ENCODE data around the gene PTPN20. TPM values are rescaled to one million over a fixed set of nuclear protein-coding genes. Genes with fewer than 3 reads are reported as not detected.
"Not testable (repeated sequence)": the region's sequence is repeated elsewhere in the genome, so short reads cannot be mapped to it uniquely, and the experiment has no call there.

Gene PTPN20
- total RNA-seq: 10 to 100 TPM in 1 of 6 donors, 1 to 10 TPM in 5; 1.8 to 19.0 (median 3.4) TPM

- 23 to 30% methylated on average over 13 to 23 of the region's 50 CpGs for WGBS, 2 donors
- H3K36me3 ChIP-seq, H3K9me3 ChIP-seq, H3K4me1 ChIP-seq, H3K27me3 ChIP-seq, H3K4me3 ChIP-seq, H3K27ac ChIP-seq: not testable (repeated sequence)
- DNase-seq (peak; percentile 39 to 90), ATAC-seq (ENCODE audit: low FRiP score in 2 of 2) (peak; percentile 59 to 76)
Observed at GRCh38 chr10:46911144-46911876, at the start of gene PTPN20. TSS of gene PTPN20 (plus strand) at chr10:46911428. CDS start at chr10:46932500, 21,072 bp downstream.

- H3K36me3 ChIP-seq; H3K27ac ChIP-seq; H3K4me1 ChIP-seq; H3K9me3 ChIP-seq; ATAC-seq (ENCODE audit: low FRiP score in 2 of 2); H3K27me3 ChIP-seq; H3K4me3 ChIP-seq; DNase-seq: not testable (repeated sequence)
Observed at GRCh38 chr10:46869716-46870115, 41.5 kb upstream of the PTPN20 start.

GRCh38 chr10:46871583-46871982, 39.6 kb upstream of the PTPN20 start:
- not testable (repeated sequence) for H3K27ac ChIP-seq, H3K9me3 ChIP-seq, H3K4me1 ChIP-seq, H3K36me3 ChIP-seq, H3K4me3 ChIP-seq, H3K27me3 ChIP-seq
- DNase-seq (peak in 1 of 2 donors; percentile 15), ATAC-seq (ENCODE audit: low FRiP score in 2 of 2) (peak; percentile 31 to 67)
- 84 to 90% methylated on average over 3 to 4 of the region's 4 CpGs for WGBS, 2 donors

GRCh38 chr10:46875304-46875703, 35.9 kb upstream of the PTPN20 start:
- DNase-seq; H3K4me3 ChIP-seq; H3K27ac ChIP-seq; H3K36me3 ChIP-seq; ATAC-seq (ENCODE audit: low FRiP score in 2 of 2); H3K27me3 ChIP-seq; H3K4me1 ChIP-seq; H3K9me3 ChIP-seq: not testable (repeated sequence)
- WGBS, 2 donors: 83 to 86% methylated on average over 1 to 3 of the region's 6 CpGs

GRCh38 chr10:46876773-46877172, 34.5 kb upstream of the PTPN20 start:
- peak; percentile 34 to 58 for ATAC-seq (ENCODE audit: low FRiP score in 2 of 2)
- not testable (repeated sequence) for H3K36me3 ChIP-seq
- 90 to 97% methylated on average over 4 of the region's 5 CpGs for WGBS, 2 donors

GRCh38 chr10:46878761-46879160, 32.5 kb upstream of the PTPN20 start:
- H3K9me3 ChIP-seq; H3K27me3 ChIP-seq; DNase-seq; H3K4me3 ChIP-seq; ATAC-seq (ENCODE audit: low FRiP score in 2 of 2); H3K36me3 ChIP-seq; H3K4me1 ChIP-seq; H3K27ac ChIP-seq: not testable (repeated sequence)
- 62 to 69% methylated on average over 7 of the region's 7 CpGs for WGBS, 2 donors

More at GRCh38 chr10:46876773-46877172, 34.5 kb upstream of the PTPN20 start:
- not testable (repeated sequence) for H3K27me3 ChIP-seq, H3K4me1 ChIP-seq, H3K9me3 ChIP-seq, H3K27ac ChIP-seq, DNase-seq, H3K4me3 ChIP-seq

GRCh38 chr10:46890813-46891611, 20.2 kb upstream of the PTPN20 start:
- not testable (repeated sequence) for DNase-seq; ATAC-seq (ENCODE audit: low FRiP score in 2 of 2); H3K27me3 ChIP-seq; H3K4me1 ChIP-seq; H3K27ac ChIP-seq; H3K4me3 ChIP-seq; H3K9me3 ChIP-seq; H3K36me3 ChIP-seq
- WGBS, 2 donors: 65 to 82% methylated on average over 5 to 6 of the region's 11 CpGs

- WGBS, 2 donors: 56 to 57% methylated on average over 7 of the region's 7 CpGs
- H3K27me3 ChIP-seq, H3K4me3 ChIP-seq, H3K9me3 ChIP-seq, H3K4me1 ChIP-seq, H3K36me3 ChIP-seq, DNase-seq, H3K27ac ChIP-seq: not testable (repeated sequence)
- peak in 1 of 2 donors; percentile 8 for ATAC-seq (ENCODE audit: low FRiP score in 2 of 2)
Observed at GRCh38 chr10:46896762-46897692, 14.2 kb upstream of the PTPN20 start.

GRCh38 chr10:46901247-46901646, 10.0 kb upstream of the PTPN20 start:
- 33 to 83% methylated on average over 2 of the region's 2 CpGs for WGBS, 2 donors
- H3K4me1 ChIP-seq; H3K36me3 ChIP-seq; H3K27ac ChIP-seq; H3K27me3 ChIP-seq; H3K4me3 ChIP-seq; DNase-seq; ATAC-seq (ENCODE audit: low FRiP score in 2 of 2); H3K9me3 ChIP-seq: not testable (repeated sequence)

GRCh38 chr10:46903874-46904273, 7.4 kb upstream of the PTPN20 start:
- not testable (repeated sequence) for H3K4me1 ChIP-seq; H3K27me3 ChIP-seq; H3K4me3 ChIP-seq; H3K36me3 ChIP-seq; H3K27ac ChIP-seq; DNase-seq; ATAC-seq (ENCODE audit: low FRiP score in 2 of 2); H3K9me3 ChIP-seq
- WGBS, 2 donors: no CpG with 5 or more reads among the region's 5 CpGs

GRCh38 chr10:46906359-46906758, 4.9 kb upstream of the PTPN20 start:
- not testable (repeated sequence) for H3K27me3 ChIP-seq; ATAC-seq (ENCODE audit: low FRiP score in 2 of 2); H3K36me3 ChIP-seq; DNase-seq; H3K4me3 ChIP-seq; H3K27ac ChIP-seq; H3K4me1 ChIP-seq; H3K9me3 ChIP-seq
- 80% methylated on average over 7 of the region's 7 CpGs; no CpG with 5 or more reads in 1 of the 2 donors for WGBS, 2 donors
